Fibroblast of peridontal ligament (primary cell): Measurements from ENCODE around the gene C10orf53.

ENCODE experiments used
- DNase-seq: peaks from one replicate; pipeline ENCODE4 v3.0.0-alpha.2; 2010; ENCODE audit errors: extremely low read depth

Gene C10orf53

GRCh38 chr10:49679480-49679893 lies at the start of gene C10orf53:
TSS of gene C10orf53 (plus strand) at chr10:49679651. CDS start at chr10:49679698, 47 bp downstream.
- peak; percentile 4 for DNase-seq

- no peak for DNase-seq
Observed at GRCh38 chr10:49631975-49632374, 47.5 kb upstream of the C10orf53 start.

GRCh38 chr10:49632406-49633317 lies 46.8 kb upstream of the C10orf53 start:
- no peak for DNase-seq

- no peak for DNase-seq
Observed at GRCh38 chr10:49633327-49634068, 46.0 kb upstream of the C10orf53 start.

- DNase-seq = no peak
Observed at GRCh38 chr10:49634069-49634660, 45.3 kb upstream of the C10orf53 start.

GRCh38 chr10:49642311-49642710 lies 37.1 kb upstream of the C10orf53 start:
- no peak for DNase-seq

GRCh38 chr10:49643241-49644034 lies 36.0 kb upstream of the C10orf53 start:
- DNase-seq = no peak

GRCh38 chr10:49644035-49644646 lies 35.3 kb upstream of the C10orf53 start:
- DNase-seq = no peak

- no peak for DNase-seq
Observed at GRCh38 chr10:49645417-49645816, 34.0 kb upstream of the C10orf53 start.

GRCh38 chr10:49645871-49646870 lies 33.3 kb upstream of the C10orf53 start:
- no peak for DNase-seq

GRCh38 chr10:49647554-49647953 lies 31.9 kb upstream of the C10orf53 start:
- no peak for DNase-seq

GRCh38 chr10:49647985-49648795 lies 31.3 kb upstream of the C10orf53 start:
- no peak for DNase-seq

- peak; percentile 2 for DNase-seq
Observed at GRCh38 chr10:49649294-49649693, 30.2 kb upstream of the C10orf53 start.

- DNase-seq = no peak
Observed at GRCh38 chr10:49649936-49650723, 29.3 kb upstream of the C10orf53 start.

GRCh38 chr10:49650724-49651034 lies 28.8 kb upstream of the C10orf53 start:
- DNase-seq = no peak

- DNase-seq = no peak
Observed at GRCh38 chr10:49651039-49651835, 28.2 kb upstream of the C10orf53 start.

- no peak for DNase-seq
Observed at GRCh38 chr10:49651917-49652316, 27.5 kb upstream of the C10orf53 start.
